BE2C (cell line): ENCODE measurements around the gene SVOPL.
"Not testable (repeated sequence)": the region's sequence is repeated elsewhere in the genome, so short reads cannot be mapped to it uniquely, and the experiment has no call there.

Source experiments
- DNase-seq: peaks from one replicate; pipeline ENCODE4 v3.0.0-alpha.2; 2020
- H3K27me3 ChIP-seq: fragments of 250-450 bp; sonication (Bioruptor Pico); 2 replicates; pipeline ENCODE4 v1.5.1; 2020; ENCODE audit warnings: mild to moderate bottlenecking
- H3K36me3 ChIP-seq: fragments of 250-450 bp; sonication (Bioruptor Pico); 2 replicates; pipeline ENCODE4 v1.5.1; 2020; ENCODE audit warnings: mild to moderate bottlenecking
- H3K4me1 ChIP-seq: fragments of 250-450 bp; sonication (Bioruptor Pico); 2 replicates; pipeline ENCODE4 v1.5.1; 2020
- H3K4me3 ChIP-seq: 2 replicates; pipeline ENCODE4 v1.5.1; 2011; ENCODE audit warnings: low read depth, low read length
- H3K9me3 ChIP-seq: fragments of 250-450 bp; sonication (Bioruptor Pico); 2 replicates; pipeline ENCODE4 v1.5.1; 2020
- TF ChIP-seq, protein P1 (sequence below): IDR thresholded peaks from 2 replicates; pipeline ENCODE4 v1.5.1; 2012; ENCODE audit warnings: mild to moderate bottlenecking, low read depth, low read length

The SVOPL gene

DNA sequence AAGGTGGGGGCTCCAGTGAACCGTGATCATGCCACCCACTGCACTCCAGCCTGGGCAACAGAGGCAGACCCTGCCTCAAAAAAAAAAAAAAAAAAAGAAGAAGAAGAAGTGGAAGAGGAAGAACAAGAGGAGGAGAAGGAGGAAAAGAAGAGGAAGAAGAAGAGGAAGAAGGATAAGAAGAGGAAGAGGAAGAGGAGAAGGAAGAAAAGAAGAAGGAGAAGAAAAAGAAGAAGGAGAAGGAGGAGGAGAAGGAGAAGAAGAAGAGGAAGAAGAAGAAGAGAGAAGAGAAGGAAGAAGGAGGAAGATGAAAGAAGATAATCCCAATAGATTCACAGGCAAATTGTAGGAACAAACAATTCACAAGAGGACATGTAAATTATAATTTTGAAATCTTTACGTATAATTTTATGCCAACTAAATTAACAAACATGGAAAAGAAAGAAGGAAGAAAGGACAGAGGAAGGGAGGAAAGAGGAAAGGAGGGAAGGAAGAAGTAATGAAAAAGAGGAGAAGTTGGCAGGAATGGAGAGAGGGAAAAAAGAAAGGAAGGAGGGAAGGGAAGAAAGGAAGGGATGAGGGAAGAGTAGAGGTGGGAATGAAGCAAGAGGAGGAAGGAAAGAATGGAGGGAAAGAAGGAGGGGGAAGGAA is 3.5 kb downstream of the SVOPL start:
- DNase-seq: no peak
- Histone ChIP-seq H3K27me3 (no peaks in the 10 kb centered on the region), H3K9me3 (no peaks in the 10 kb centered on the region; the same call in 1 of the 2 replicates), H3K4me3 (no peak overlapping the region), H3K4me1 (no peaks in the 10 kb centered on the region), H3K36me3 (no peaks in the 10 kb centered on the region)
- TF ChIP-seq, protein P1, sequence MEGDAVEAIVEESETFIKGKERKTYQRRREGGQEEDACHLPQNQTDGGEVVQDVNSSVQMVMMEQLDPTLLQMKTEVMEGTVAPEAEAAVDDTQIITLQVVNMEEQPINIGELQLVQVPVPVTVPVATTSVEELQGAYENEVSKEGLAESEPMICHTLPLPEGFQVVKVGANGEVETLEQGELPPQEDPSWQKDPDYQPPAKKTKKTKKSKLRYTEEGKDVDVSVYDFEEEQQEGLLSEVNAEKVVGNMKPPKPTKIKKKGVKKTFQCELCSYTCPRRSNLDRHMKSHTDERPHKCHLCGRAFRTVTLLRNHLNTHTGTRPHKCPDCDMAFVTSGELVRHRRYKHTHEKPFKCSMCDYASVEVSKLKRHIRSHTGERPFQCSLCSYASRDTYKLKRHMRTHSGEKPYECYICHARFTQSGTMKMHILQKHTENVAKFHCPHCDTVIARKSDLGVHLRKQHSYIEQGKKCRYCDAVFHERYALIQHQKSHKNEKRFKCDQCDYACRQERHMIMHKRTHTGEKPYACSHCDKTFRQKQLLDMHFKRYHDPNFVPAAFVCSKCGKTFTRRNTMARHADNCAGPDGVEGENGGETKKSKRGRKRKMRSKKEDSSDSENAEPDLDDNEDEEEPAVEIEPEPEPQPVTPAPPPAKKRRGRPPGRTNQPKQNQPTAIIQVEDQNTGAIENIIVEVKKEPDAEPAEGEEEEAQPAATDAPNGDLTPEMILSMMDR: no peak

DNA sequence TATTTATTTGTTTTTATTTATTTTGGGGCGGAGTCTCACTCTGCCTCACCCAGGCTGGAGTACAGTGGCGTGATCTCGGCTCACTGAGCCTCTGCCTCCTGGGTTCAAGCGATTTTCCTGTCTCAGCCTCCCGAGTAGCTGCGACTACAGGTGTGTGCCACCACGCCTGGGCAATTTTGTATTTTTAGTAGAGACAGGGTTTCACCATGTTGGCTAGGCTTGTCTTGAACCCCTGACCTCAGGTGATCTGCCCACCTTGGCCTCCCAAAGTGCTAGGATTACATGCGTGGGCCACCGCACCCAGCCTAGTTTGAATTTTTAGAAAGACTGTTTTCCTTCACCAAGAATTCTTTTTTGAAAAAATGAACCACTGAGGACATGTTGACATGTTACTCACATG is 5.4 kb downstream of the SVOPL start:
- H3K9me3 ChIP-seq, DNase-seq, H3K36me3 ChIP-seq, H3K4me1 ChIP-seq, H3K4me3 ChIP-seq, H3K27me3 ChIP-seq: not testable (repeated sequence)

DNA sequence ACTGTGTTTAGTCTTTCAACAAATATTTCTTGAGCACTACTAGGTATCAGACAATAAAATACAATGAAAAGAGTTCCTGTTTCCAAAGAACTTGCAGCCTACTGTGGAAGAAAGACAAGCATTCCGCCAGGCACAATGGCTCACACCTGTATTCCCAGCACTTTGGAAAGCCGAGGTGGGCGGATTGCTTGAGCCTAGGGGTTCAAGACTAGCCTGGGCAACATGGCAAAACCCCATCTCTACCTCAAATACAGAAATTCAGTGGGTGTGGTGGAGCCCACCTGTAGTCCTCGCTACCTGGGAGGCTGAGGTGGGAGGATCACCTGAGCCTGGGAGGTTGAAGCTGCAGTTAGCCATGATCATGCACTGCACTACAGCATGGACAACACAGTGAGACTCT is 6.1 kb downstream of the SVOPL start:
- H3K4me1 ChIP-seq: no peaks in the 10 kb centered on the region
- H3K9me3 ChIP-seq: no peaks in the 10 kb centered on the region; the same call in 1 of the 2 replicates
- DNase-seq: no peak
- H3K4me3 ChIP-seq: no peak overlapping the region
- H3K36me3 ChIP-seq: no peaks in the 10 kb centered on the region
- H3K27me3 ChIP-seq: no peaks in the 10 kb centered on the region
- TF ChIP-seq, protein P1: no peak

DNA sequence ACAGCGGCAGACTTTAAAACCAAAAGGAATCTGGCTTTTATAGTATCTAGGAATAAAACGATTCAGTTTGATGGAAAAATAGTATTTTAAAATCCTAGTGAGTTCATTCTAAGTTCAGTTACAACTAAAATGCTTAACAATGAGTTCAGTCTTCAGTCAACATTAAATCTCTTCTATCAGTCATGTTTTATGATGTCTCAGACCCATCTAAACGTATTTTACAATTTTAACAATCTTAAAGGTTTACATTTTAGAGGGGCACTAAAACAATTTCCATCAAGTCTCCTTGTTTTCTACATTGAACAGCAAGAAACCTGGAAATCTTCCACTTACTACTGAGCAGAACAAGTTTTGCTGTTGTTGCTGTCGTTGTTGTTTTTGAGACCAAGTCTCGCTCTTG is 10.0 kb downstream of the SVOPL start:
- Histone ChIP-seq H3K4me1 (no peaks in the 10 kb centered on the region), H3K36me3 (no peaks in the 10 kb centered on the region), H3K4me3 (no peak overlapping the region), H3K27me3 (no peaks in the 10 kb centered on the region), H3K9me3 (no peaks in the 10 kb centered on the region; the same call in 1 of the 2 replicates)
- TF ChIP-seq, protein P1: no peak
- DNase-seq: no peak

DNA sequence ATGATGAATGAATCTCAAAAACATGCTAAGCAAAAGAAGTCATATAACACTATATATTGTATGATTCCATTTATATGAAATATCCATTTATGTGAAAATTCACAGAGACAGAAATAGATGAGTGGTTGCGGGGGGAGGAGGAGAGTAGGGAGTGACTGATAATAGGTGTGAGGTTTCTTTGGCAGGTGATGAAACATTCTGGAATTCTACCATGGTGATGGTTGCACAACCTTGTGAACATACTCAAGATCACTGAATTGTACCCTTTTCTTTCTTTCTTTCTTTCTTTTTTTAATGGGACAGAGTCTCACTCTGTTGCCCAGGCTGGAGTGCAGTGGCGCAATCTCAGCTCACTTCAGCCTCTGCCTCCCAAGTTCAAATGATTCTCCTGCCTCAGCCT is 10.7 kb downstream of the SVOPL start:
- H3K27me3 ChIP-seq: no peaks in the 10 kb centered on the region
- no peak for DNase-seq
- TF ChIP-seq, protein P1: no peak

DNA sequence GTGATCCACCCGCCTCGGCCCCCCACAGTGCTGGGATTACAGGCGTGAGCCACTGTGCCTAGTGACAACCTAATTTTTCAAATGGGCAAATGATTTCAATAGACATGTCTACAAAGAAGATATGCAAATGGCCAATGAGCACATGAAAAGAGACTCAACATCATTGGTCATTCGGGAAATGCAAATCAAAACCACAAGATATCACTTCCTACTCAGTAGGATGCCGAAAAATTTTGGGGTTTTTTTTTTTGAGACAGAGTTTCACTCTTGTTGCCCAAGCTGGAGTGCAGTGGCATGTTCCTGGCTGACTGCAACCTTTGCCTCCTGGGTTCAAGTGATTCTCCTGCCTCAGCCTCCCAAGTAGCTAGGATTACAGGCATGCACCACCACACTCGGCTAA is 13.1 kb downstream of the SVOPL start:
- not testable (repeated sequence) for H3K36me3 ChIP-seq, H3K4me3 ChIP-seq, H3K27me3 ChIP-seq, DNase-seq, H3K9me3 ChIP-seq, H3K4me1 ChIP-seq

More for the DNA sequence above, 10.7 kb downstream of the SVOPL start:
- no peaks in the 10 kb centered on the region for H3K36me3 ChIP-seq
- no peak overlapping the region for H3K4me3 ChIP-seq
- H3K9me3 ChIP-seq: no peaks in the 10 kb centered on the region; the same call in 1 of the 2 replicates
- no peaks in the 10 kb centered on the region for H3K4me1 ChIP-seq

DNA sequence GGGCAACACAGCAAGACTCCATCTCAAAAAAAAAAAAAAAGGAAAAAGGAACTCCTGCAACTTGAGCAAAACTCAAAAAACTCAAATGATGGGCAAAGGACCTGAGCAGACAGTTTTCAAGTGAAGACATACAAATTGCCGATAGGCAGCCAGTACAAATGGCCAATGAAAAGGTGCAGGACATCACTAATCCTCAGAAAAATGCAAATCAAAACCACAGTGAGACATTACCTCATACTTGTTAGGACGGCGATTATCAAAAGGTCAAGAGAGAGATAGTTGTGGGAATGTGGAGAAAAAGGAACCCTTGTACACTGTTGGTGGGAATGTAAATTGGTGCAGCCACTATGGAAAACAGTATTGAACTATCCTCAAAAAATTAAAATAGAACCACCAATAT is 16.8 kb downstream of the SVOPL start:
- Histone ChIP-seq H3K4me3 (no peak overlapping the region), H3K36me3 (no peaks in the 10 kb centered on the region), H3K27me3 (no peaks in the 10 kb centered on the region), H3K9me3 (no peaks in the 10 kb centered on the region), H3K4me1 (no peaks in the 10 kb centered on the region)
- DNase-seq: no peak
- TF ChIP-seq, protein P1: no peak
